ENCODE measurements around the gene KIAA1671. TPM values are rescaled to one million over a fixed set of nuclear protein-coding genes. Genes with fewer than 3 reads are reported as not detected.

KIAA1671 gene
- total RNA-seq, 1 donor from 2014 or later = 11.0 TPM

DNA sequence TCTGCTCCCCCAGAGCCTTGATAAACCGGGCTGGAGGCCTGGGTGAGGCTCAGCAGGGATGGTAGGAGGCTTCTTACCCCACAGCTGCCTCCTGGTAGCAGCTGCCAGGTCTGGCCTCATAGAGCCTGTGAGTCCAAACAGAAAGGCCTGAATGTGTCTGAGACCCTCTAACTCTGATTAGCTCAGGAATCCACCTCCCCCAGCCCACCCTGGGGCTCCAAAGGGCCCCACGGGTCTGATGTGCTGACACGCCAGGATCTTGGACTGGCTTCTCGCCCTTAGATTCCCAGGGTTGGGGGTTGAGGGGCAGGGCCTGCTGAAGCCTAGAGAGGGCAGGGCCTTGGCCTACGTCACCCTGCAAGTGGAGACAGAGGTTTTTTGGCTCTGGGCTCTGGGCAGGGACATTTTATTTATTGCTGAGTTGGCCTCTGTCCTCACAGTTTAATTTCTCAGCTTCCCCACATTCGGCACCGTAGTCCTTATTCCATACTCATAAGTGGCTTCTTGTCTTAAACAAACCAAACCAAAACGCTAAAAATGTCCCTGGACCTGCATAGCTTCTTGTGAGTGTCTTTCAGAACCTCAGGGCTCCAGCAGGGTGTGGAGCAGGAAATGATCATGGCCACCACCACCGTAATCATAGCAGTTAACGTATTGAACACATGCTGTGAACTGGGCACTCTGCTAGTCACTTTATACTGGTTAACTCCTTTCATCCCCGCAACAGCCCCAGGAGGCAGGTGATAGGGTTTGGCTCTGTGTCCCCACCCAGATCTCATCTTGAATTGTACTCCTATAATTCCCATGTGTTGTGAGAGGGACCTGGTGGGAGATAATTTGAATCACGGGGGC, 25.1 kb downstream of the KIAA1671 start:
- intact Hi-C loops (cut with micrococcal nuclease) = no loop called here

DNA sequence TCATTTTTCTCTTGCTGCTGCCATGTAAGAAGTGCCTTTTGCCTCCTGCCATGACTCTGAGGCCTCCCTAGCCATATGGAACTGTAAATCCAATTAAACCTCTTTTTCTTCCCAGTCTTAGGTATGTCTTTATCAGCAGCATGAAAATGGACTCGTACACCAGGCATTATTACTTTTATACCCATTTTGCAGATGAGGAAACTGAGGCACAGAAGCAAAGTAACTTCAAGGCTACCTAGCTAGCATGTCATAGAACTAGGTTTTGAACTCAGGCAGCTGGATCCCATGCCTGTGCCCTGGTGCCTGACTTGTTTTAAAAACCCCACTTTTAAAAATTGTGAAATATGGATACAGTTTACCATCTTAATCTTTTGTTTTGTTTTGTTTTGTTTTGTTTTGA, 25.8 kb downstream of the KIAA1671 start:
- intact Hi-C loops (cut with micrococcal nuclease) = no loop called here

DNA sequence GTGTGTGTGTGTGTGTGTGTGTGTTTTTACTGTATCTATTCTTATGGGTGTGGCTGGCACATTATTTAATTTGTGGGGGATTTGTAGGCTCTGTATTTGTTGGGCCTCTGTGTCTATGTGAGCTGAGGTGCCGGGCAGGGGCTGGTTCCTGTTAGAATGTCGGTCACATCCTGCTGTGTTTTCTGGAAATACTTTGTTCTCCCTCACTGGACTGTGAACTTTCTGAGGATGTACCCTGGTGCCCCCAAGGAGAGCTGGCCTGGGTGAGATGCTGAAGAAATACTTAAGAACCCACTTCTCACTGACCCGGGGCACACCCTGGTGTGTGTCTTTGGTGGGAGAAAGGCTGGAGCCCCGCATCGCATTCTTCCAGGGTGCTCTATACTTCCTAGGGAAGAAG, 28.6 kb downstream of the KIAA1671 start:
- intact Hi-C loops (cut with micrococcal nuclease) = no loop called here

DNA sequence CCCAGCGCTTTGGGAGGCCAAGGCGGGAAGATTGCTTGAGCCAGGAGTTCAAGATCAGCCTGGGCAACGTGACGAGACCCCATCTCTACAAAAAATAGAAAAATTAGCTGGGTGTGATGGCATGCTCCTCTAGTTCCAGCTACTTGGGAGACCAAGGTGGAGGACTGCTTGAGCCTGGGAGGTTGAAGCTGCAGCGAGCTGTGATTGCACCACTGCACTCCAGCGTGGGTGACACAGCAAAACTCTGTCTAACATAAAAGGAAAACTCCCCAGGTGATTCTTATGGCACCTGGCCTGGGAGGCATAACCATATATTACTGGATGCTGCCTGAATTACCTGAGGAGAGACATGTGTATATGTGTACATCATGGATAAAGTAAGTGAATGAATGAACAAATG, 29.1 kb downstream of the KIAA1671 start:
- intact Hi-C loops (cut with micrococcal nuclease) = no loop called here

DNA sequence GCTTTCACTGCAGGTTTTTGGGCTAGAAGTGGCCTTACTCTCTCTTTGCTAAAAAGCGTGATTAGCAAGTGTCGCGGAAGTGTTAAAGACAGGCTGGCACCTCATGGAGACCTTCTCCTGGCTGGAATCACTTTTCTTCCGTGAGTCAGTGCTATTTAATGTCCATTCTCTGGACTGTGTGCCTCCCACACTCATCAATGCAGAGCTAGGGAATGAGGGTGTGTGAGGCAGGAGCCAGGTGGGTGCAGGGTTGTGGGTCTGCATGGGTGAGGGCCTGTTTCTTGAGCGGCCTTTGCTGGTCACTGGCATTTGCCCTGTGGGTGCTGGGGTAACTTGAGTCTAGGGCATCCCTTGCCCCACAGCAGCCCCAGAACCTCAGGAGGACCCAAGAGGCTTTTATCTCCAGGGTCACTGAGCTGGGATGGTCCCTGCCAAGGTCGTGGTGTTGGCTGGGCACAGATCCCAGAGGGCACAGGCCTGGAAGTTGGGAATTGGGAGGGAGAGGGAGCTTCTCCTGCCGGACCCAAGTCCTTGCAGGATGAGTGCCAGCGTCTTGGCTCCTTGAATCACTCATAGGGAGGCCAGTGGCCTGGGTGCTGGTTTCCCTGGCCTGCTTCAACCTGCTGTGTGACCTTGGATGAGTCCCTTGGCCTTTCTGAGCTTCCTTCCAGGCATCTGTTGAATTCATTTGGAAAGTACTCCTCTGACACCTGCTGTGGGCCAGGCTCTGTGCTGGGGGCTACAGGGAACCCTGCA, 30.0 kb downstream of the KIAA1671 start:
- intact Hi-C loops (cut with micrococcal nuclease) = no loop called here

DNA sequence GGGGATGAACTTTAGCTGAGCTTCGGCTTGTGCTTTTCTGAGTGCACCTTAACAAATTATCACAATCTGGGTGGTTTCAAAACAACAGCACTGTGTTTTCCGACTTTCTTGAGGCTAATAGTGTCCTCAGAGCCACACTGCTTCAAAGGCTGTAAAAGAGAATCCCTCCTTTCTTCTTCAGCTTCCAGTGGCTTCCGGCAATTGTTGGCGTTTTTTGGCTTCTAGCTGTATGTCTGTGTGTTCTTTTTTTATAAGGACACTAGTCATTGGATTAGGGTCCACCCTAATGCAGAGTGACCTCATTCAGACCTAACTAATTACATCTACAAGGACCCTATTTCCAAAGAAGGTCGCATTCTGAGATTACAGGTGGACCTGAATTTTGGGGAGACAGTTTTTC, 30.6 kb downstream of the KIAA1671 start:
- intact Hi-C loops (cut with micrococcal nuclease) = no loop called here

DNA sequence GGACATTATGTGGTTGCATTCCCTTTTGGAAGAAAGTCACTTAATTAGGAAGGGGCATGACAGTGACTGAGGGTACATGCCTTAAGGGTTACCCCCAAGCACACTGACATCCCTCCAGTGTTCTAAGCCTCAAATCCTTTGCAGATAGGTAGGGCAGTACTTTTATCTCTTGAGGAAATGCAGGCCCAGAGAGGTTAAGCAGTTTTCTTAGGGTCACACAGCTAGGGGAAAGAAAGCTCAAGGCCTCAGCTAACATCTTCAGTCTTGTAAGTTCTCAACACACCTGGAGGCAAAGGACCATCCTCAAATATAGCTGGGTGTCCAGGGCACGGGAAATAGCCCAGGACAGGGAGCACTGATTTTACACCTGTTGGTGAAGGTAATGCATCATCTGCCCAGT, 31.6 kb downstream of the KIAA1671 start:
- intact Hi-C loops (cut with micrococcal nuclease) = no loop called here

DNA sequence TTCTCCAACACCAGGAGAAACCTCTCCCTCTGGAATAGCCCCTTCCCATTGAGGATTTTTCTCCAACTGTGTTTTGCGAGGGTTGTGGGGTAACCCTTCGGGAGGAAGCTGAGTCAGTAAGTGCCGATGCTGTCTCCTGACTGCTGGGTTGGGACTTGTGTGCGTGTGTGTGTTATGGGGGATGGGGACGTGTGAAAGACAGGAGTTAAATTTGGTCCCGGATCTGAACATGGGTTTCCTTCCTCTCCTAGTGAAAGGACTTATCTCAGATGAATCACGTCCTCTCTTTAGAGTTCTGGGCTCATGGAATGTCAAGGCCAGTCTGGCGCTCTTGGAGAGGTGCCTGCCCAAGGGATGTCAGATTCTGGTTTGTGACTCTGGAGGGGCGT, 33.3 kb downstream of the KIAA1671 start:
- intact Hi-C loops (cut with micrococcal nuclease) = no loop called here

DNA sequence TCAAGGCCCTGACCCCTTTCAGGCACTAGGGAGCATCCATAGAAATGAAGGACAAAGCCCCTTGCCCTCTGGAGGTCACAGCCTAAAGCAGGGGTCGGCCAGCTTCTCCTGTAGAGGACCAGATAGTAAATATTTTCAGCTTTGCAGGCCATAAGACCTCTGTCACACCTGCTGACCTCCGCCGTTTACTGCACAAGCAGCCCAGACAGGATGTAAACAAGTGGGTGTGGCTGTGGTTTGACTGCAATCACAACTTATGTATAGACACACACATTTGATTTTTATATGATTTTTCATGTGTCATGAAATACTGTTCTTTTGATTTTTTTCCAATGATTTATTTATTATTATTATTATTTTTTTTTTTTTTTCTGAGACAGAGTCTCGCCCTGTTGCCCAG, 34.3 kb downstream of the KIAA1671 start:
- intact Hi-C loops (cut with micrococcal nuclease) = no loop called here

DNA sequence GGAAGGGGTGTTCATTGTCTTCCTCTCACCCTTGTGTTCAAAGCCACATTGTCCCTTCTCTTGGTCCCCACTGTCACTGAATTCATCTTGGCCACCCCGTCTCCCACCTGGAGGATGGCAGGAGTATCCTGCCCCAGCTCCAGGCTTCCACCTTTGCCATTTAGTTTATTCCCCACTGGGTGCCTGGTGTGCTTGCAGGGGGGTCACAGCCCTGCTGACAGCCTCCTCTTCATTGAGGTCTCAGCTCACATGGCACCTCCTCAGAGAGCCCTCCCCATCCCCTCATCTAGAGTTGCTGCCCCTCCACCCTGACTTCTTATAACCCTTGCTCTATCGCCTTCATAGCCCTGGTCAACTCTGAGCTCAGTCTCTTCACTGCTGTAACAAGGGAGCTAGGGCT, 36.6 kb downstream of the KIAA1671 start:
- intact Hi-C loops (cut with micrococcal nuclease) = no loop called here

DNA sequence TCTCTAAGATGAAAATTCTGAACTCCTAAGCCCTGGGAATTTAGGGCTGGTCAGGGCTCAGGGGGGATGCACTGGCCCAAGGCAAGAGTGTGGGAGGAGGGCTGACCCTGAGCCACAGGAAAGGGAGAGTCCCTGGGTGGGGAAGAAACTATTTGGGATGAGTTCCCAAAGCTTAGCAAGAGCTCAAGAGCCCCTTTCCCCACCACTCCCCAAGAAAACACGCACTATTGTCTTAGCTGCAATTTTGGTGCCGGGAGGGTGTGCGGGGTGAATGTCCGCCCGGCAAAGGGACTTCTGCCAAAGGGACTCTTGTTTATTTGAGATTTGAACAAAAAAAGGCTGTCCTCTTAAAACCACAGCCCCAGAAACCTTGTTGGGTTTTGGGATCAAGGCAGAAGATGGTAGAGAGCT, 37.0 kb downstream of the KIAA1671 start:
- intact Hi-C loops (cut with micrococcal nuclease) = no loop called here

DNA sequence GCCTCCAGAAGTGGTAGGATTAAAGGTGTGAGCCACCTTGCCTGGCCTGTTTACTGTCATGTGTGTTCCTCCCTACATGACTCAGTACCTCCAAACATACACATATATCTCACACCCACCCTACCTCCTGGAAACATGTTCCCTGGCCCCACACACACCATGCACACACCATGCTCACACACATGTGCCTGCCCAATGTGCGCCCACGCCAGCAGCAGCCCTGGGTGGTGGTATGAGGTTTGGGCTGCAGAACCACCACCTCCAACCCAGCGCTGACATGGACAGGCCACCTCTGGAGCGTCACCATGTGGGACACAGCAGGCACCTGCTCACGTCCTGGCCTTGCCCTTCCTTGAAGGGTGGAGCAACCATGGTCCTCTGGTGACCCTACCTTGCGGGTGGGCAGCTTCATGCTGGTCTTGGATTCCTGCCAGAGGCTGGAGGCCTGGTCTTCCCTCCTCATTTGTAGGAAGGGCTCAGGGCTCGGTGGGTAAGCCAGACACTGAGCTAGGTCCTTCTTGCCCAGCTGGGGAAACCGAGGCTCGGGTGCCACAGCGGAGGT, 37.9 kb downstream of the KIAA1671 start:
- intact Hi-C loops (cut with micrococcal nuclease) = no loop called here

DNA sequence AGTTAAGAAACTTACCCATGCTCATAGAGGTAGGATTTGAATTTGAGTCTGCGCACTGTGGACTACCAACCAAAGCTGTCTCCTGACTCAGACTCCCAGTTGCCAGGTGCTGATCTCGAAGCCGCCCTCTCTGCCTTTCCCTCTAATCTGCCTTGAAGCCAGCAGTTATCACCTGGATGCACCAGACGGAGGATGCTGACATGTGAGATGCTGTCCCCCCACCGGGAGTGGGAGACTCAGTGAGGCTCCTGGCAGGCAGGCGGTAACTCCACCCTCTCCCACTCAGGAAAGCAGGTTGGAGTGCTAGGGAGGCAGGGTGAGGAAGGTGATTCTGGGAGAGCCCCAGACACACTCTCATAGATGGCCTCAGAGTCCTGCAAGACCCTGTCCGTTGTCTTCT, 40.4 kb downstream of the KIAA1671 start:
- intact Hi-C loops (cut with micrococcal nuclease) = no loop called here

DNA sequence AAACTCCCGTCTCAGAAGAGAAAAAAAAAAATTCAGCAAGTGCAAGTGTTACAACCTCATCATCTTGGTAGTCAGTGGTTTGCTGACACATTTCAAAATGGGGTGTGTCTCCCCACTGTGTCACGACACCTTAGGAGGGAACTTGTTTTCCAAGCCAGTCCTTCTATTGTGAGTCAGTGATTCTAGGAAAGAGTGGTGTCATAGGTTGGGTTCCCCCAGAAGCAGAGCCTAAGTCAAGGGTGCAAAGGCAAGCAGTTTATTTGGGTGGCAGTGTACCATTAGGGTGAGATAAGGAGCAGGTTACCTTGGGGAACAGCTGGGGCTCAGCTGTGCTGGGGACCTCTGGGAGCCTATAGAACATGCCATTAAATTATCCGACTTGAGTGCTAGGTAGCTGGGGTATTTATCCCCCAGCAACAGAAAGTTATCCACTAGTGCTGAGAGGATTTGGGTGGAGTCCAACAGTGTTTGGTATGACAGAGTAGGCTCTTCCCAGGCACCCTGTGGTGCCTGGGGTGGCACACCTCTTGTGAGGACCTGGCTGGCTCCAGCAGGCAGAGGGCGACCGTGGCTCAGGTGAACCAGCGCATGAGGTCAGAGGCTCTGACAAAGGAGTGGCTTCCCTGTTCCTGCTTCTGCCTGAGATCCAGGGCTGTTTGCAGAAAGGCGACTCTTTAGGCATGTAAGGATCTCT, 41.7 kb downstream of the KIAA1671 start:
- intact Hi-C loops (cut with micrococcal nuclease) = loop anchor here (2.0 kb wide), 1 partner anchor 41 kb away; the partner anchor contains the start of gene KIAA1671

DNA sequence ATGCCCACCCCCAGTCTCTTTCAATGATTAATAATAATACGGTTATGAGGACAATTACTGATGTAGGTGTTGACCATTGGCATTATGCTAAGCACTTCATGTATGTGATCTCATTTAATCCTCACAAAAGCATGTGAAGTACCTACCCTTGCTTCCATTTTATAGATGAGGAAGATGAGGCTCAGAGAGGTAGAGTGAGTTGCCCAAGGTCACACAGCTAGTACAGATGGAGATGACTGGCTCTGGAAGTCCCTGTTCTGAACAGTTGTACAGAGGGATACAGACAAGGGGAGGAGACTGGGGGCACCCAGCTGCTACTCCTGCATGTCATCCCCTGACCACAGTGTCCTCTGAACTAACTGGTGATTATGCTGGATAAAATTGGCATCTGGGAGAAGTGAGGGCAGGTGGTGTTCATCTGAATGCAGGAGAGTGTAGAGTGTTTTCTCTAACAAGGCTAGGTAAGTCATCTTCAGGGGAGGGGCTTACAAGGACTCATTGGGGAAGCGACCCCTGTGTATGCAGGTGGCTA, 43.2 kb downstream of the KIAA1671 start:
- intact Hi-C loops (cut with micrococcal nuclease) = loop anchor here (2.0 kb wide), 1 partner anchor 43 kb away; the partner anchor contains the start of gene KIAA1671

DNA sequence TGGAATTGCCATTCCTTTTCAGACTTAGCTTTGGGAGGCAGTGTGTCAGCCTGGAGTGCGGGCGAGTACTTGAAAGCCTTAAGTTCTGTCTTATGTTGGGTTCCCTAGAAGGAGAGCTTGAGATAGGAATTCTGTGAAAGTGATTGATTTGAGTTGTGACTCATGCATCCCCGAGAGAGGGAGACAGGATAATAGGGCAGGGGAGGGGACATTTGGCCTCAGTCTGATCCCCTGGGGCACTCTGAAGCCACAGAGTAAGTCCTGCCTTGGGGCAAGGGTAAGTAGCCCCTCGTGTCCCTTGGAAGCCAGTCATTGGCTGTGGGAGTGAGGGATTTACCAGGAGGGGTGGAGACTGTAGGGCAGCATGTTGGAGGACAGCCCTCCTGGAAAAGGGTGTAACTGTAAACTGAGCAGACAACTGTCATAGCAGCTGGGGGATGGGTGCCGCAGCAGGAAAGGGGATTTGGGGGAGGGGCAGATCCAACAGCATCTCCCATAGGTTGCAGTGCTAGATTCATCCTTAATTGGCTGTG, 44.0 kb downstream of the KIAA1671 start:
- intact Hi-C loops (cut with micrococcal nuclease) = no loop called here

DNA sequence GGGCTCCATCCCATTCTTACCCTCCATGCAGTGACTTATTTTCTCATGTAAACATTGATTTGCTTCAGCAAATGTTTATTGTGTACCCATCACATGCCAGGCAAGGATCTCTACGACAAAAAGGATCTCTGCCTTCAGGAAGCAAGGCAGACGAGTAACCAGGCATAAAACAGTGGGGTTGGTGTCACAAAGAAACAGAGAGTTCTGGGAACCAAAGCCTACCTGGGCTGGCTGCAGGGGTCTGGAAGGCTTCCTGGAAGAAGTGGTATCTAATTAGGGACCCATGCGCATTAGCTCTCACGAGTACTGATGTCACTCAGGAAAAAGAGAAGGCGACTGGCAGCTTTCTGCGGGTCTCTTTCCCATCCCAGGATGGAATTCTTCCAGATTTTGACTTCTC, 44.5 kb downstream of the KIAA1671 start:
- intact Hi-C loops (cut with micrococcal nuclease) = no loop called here

DNA sequence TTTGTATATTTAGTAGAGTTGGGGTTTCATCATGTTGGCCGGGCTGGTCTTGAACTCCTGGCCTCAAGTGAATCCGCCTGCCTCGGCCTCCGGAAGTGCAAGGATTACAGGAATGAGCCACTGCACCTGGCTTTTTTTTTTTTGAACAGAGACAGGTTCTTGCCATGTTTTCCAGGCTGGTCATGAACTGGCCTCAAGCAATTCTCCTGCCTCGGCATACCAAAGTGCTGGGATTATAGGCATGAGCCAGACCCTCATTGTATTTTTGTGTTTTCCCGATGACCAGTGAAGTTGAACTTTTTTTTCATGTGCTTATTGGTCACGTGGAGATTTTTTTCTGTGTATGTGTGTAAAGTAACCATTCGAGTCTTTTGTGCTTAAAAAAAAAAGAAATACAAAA, 48.2 kb downstream of the KIAA1671 start:
- intact Hi-C loops (cut with micrococcal nuclease) = no loop called here

DNA sequence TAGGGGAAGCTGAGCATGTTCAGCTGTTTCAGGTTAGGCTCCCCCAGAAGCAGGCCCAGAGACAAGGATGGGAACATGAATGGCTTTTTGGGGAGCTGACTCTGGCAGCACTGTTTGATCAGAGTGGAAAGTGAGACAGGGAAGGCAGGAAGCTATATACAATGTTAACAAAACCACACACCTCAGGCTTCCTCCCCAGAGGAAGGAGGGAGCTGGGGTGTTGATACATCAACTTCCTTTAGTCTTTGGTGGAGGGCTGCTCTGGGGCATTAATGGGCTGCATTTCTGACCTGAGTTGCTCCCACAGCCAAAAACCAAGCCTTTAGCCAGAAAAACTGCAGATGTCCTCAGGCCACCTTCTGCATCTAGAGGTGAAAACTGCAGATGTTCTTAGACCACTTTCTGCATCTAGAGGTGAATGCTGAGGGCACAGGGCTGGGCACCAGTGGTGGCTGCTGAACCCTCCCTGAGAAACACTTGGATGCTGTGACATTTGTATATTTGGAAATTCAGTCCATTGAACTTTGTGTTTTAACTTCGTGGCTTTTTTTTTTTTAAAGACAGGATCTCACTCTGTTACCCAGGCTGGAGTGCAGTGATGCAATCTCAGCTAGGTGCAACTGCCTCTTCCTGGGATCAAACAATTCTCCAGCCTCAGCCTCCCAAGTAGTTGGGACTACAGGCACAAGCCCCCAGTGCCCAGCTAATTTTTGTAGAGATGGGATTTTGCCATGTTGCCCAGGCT, 49.9 kb downstream of the KIAA1671 start:
- intact Hi-C loops (cut with micrococcal nuclease) = no loop called here

DNA sequence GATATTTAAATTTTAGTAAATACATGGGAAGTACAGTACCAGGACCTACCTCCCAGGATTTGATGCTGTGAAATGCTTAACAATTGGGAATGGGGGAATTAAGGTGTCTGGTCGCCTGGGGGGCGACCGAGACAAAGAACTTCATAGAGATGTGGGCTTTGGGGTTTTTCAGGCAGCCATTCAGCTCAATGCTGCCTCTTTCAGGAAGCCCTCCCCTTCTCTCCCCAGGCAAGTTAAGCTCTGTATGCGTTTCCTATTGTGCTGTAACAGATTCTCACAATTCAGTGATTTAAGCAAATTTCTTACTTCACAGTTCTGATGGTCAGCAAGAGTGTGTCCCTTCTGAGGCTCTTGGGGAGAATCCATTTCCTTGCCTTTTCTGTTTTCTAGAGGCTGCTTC, 53.8 kb downstream of the KIAA1671 start:
- intact Hi-C loops (cut with micrococcal nuclease) = no loop called here
